Ovary (tissue), 3 donors: ENCODE measurements around the gene IRF2BP2.

Experiments used
- POLR2A ChIP-seq: fragments of 450-650 bp; IDR thresholded peaks from one replicate; pipeline ENCODE4 v1.6.1; 2017; ENCODE audit warnings: antibody characterized with exemption, mild to moderate bottlenecking, moderate library complexity
- TF ChIP-seq, protein P1 (sequence below), 3 donors: fragments of 450-650 bp in 2 of 3; fragments of 200-600 bp in 1 of 3; IDR thresholded peaks; one replicate each; pipeline versions ENCODE4 v1.5.1 to v1.8.0; 2016 to 2022; ENCODE audit warnings: antibody characterized with exemption in 3 of 3, mild to moderate bottlenecking in 1 of 3
- donor health status: DM: no; HTN: no; CAD: no.

DNA sequence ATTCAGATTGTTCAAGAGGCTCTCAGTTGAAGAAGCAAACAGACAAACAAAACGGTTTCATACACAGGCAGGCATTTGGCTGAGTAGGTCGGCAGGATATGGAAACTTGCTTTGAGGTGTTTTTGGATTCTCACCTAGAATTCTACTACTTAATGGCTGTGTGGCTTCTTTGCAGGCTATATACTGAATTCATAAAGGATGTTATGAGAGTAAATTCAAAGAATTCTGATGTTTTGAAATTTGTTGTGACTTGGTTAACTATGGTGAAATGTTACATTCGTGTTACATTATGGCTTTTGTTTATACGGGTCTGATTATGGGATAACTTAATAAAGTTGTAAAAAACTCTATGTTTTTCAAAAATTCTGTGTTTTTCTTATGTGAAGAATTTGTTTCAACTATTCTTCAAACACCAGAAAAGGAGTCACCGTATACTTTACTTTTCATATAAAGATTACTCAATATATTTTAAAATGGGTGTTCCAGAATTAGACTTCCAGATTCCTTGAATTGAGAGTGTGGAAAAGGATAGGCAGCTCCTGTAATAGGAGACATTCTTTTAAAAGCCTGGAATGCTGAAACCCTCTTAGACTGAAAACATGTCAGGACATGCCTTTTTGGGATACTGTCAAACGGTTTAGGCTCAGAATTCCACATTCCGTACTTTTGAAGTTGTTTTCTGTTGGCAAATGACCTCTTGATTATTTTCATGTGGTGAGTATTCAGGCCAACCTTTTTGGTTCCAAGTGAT is 8.2 kb upstream of the IRF2BP2 start:
- TF ChIP-seq, protein P1, sequence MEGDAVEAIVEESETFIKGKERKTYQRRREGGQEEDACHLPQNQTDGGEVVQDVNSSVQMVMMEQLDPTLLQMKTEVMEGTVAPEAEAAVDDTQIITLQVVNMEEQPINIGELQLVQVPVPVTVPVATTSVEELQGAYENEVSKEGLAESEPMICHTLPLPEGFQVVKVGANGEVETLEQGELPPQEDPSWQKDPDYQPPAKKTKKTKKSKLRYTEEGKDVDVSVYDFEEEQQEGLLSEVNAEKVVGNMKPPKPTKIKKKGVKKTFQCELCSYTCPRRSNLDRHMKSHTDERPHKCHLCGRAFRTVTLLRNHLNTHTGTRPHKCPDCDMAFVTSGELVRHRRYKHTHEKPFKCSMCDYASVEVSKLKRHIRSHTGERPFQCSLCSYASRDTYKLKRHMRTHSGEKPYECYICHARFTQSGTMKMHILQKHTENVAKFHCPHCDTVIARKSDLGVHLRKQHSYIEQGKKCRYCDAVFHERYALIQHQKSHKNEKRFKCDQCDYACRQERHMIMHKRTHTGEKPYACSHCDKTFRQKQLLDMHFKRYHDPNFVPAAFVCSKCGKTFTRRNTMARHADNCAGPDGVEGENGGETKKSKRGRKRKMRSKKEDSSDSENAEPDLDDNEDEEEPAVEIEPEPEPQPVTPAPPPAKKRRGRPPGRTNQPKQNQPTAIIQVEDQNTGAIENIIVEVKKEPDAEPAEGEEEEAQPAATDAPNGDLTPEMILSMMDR (IDR thresholded peaks at IDR 0.05), result no peak
- no peak for TF ChIP-seq POLR2A
